Lung microvascular endothelial cell (primary cell): ENCODE measurements around the gene COL18A1. TPM values are rescaled to one million over a fixed set of nuclear protein-coding genes. Genes with fewer than 3 reads are reported as not detected.

Experiments
- DNase-seq, 2 donors: peaks; one replicate each; pipeline versions ENCODE4 v3.0.0 to v3.0.0-alpha.2; 2010; ENCODE audit warnings: low read depth in 2 of 2
- total RNA-seq: library from RNA; depleted of rRNA; stranded (reverse); fragments of >200 nt; gene quantifications from 2 replicates; pipeline ENCODE4 v1.2.1, GENCODE V29; 2014

Gene COL18A1
- total RNA-seq, 1 donor from 2014 or later = 139 TPM

DNA sequence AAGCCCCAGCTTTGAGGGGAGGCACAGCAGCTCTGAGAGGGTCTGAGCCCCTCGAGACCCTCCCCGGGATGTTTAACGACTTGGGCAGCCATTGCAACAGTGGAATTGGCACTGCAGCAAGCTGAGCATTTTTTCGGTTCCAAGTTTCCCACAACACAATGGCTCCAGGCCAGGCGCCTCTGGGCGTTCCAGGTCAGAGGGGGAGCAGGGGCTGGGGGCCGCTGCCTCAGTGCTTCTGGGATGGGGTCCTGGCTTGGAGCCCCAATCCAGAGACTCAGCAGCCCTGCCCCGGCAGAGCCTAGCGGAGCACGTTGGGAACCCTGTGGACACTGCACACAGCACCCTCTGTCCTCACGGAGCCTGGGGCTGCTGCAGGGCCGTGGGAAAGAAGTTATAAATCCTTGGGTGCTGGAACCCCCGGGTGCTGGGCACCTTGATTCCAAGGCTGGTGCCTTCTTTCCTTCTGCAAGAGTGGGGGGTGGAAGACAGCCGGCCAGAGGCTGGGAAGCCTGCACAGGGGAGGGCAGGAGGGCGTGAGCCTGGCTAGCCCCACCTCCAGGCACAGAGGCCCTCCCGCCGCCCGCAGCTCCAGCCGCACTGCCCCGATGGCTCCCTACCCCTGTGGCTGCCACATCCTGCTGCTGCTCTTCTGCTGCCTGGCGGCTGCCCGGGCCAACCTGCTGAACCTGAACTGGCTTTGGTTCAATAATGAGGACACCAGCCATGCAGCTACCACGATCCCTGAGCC, 50.1 kb downstream of the COL18A1 start:
- peak in 1 of 2 donors; percentile 73 for DNase-seq

GRCh38 chr21:45455674-45456583, 51.0 kb downstream of the COL18A1 start:
- DNase-seq = no peak

- no peak for DNase-seq
Measured at GRCh38 chr21:45456584-45457160, 51.7 kb downstream of the COL18A1 start.

DNA sequence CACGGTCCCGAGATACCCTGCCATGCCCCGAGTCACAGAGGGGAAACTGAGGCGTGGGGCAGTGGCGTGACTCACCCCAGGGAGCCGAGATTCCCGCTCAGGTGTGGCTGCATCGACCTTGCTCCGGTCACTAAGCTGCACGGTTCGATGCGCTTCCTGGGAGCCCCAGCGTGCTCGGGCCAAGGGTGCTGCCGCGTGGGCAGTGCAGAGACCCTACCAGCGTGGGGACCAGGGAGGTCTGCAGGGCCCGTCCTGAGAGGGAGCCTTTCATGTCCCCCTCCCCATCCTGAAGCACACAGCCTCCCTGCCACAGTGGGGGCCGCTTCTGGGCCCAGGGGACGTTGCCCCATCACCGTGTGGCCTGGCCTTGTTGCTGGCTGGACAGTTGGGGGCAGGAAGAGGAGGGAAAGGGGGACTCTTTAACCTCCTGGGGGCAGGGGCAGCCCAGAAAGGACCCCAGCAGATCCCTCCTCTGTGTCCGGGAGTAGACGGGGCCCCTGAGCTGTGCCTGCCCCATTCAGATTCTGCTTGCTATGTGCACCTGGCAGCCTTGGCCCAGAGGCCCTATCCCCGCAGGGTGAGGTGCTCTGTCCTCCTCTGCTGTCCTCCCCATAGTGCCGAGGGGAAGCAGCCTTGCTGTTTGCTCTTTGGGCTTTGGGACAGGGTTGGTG, 52.3 kb downstream of the COL18A1 start:
- no peak for DNase-seq

GRCh38 chr21:45457832-45458172, 52.8 kb downstream of the COL18A1 start:
- DNase-seq = no peak

DNA sequence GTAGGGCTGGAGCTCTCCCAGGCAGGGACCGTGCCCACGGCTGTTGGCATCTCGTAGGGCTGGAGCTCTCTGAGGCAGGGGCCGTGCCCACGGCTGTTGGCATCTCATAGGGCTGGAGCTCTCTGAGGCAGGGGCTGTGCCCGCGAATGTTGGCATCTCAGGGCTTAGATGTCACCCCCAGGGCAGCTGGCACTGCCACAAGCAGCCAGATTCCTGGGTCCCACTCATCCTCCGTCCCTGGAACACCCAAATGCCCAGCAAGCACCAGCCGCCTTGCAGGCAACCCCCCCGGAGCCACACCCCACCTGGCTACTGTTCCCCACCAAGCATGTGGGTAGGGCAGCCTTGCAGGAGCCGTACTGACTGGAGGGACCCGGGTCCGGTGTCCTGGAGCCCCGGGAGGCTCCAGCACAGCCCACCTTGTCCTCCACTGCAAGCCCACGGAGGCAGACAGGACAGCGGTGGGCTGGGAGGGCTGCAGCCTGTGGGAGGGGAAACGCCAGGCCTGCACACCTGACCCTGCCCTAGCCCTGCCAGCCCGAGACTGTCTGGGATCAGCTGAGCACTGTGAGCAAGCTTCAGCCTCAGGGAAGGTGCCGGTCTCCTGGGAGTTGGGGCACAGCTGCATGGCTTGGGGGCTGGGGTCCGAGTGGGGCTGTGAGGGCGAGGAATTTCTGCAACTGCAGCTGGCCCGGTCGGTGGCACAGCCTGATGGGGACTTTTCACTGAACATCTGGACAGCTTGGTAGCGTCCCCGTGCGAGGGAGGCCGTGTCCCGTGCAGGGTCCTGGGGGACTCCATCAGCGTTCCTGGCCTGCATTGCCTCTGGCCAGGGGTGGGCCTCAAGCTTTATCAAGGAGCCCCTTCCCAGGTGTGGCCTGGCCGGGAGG, 53.6 kb downstream of the COL18A1 start:
- DNase-seq = no peak

DNA sequence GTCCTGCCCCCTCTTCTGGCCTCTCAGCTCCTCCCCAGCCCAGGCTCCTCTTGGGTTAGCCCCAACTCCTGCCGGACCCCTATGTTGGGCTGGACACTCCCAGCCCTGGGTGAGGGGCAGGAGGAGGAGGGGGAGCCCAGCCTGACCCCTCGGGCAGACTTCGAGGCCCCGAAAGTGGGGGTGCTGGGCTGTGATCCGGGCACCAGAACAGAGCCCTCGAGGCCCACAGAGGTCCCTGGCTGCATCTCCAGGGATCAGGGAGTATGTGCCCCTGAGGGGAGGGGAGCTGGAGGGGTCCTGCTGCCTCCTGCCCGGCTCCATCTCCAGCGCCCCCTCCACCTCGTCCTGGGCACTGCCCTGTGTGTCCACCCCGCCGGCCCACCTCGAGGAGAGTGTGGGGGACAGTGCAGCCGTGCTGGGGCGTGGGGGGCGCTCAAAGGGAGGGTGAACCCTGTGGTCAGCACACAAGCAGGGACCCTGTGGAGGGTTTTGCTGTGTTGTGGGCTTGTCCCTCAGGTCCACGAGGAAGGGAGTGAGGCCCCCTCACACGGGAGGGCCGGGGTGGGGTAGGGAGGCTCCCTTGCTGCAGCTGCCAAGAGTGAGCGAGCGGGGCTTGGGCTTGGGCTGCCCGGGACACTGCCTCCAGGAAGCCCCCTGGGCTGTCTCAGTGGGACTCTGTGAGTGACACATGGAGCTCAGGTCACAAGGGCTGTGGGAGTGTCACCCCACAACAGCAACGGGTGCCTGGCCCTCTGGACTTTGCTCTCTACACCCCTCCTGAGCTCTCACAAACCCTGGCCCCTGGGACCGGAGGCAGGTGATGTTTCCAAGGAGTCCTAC, 54.4 kb downstream of the COL18A1 start:
- no peak for DNase-seq

- DNase-seq = no peak
Measured at GRCh38 chr21:45460011-45460565, 55.1 kb downstream of the COL18A1 start.

DNA sequence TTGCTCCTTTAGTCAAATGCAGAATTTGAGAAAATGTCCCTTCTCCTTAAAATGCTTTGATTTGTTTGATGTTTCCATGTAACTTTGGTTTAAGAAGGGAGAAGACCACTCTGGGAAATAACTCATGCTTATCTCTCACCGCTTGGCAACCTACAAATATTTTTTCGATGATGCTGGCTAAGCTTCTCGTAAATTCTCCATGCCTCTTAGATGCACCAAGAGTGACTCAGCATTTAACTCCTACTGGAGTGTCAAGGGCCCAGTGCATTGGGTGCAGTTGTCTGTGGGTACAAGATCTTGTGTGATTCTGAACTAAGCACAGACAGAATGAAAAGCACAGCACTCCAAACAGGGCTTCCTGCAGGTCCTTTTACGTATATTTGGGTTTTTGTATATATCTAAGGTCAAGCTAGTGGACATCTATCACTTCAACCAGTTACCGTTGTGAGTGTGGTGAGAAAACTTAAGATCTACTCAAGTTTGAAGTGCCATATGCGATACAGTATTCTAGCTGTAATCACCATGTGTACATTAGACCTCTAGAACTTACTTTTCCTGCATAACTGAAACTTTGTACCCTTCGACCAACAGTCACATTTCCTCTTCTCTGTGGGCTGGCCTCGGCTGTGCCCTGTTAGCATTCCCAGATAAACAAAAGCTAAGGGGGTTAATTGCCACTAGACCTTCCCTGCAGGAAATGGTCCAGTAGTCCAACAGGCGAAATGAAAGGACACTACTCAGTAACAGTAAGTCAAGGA, 55.8 kb downstream of the COL18A1 start:
- DNase-seq = peak in 1 of 2 donors; percentile 60

GRCh38 chr21:45461369-45461750, 56.4 kb downstream of the COL18A1 start:
- no peak for DNase-seq

GRCh38 chr21:45461806-45462341, 56.9 kb downstream of the COL18A1 start:
- no peak for DNase-seq

GRCh38 chr21:45463871-45464270, 58.9 kb downstream of the COL18A1 start:
- no peak for DNase-seq

DNA sequence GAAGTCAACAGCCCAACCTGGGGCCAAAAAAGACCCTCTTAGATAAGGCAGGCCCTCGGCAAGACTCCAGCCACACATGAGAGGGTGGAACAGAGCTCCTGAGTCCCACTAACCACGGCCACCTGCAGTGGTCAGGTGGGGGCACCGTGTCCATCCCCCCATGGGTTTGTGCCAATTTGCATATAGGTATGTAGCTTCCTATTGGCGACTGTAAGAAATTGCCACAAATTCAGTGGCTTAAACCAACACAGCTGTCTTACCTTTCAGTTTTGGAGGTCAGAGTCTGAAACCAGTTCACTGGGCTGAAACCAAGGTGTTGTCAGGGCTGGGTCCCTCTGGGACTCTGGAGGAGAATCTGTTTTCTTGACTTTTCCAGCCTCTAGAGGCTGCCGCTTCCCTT, 59.3 kb downstream of the COL18A1 start:
- DNase-seq = no peak

DNA sequence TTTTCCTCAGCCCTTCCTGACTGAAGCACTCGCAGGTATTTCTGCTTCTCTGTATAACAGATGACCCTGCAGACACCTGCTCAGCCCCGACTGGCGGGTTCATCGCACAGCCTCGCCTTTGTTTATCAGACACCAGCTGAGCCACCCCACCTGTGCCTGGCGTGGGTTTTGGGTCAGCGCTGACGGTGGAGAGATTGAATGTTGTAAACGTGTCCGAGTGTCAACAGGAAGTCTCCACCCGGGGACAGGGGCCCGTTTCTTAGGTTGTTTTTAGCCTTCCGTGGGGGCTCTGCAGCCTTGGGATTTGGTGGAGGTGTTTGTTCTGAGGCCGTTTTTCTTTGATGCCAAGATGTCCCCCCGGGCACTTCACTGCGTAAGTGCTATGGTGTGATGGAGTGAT, 60.1 kb downstream of the COL18A1 start:
- DNase-seq = no peak

DNA sequence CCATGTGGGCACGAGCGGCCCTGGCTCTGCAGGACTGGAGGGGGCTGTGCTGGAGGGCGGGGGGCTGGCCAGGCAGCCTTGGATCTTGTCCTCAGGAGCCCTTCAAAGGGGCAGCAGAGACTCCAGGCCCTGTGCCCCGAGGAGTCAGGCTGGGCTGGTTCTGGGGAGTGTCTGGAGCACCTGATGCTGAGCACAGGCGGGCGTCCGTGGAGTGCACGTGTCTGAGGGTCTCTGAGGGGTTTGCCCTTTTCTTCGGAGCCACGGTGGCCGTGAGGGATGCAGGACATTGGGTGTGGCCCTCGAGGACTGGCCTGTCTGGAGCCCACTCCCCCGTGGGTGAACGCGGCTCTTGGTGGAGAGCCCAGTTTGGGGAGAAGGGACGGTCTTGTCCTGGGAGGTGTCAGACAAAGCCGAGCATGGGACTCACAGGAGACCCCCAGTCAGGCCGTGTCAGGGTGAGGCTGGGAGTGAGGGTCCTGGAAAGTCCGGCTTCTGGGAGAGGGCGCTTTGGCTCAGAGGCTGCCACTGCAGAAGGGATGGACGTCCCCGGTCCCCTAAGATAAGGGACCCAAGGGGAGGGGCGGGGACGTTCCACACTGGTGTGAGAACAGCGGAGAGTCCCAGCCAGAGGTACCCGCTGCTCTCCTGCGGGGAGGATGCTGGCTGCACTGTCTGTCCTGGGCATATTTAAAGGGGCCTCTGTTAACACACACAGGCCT, 60.8 kb downstream of the COL18A1 start:
- no peak for DNase-seq

GRCh38 chr21:45466330-45467220, 61.6 kb downstream of the COL18A1 start:
- DNase-seq = no peak

DNA sequence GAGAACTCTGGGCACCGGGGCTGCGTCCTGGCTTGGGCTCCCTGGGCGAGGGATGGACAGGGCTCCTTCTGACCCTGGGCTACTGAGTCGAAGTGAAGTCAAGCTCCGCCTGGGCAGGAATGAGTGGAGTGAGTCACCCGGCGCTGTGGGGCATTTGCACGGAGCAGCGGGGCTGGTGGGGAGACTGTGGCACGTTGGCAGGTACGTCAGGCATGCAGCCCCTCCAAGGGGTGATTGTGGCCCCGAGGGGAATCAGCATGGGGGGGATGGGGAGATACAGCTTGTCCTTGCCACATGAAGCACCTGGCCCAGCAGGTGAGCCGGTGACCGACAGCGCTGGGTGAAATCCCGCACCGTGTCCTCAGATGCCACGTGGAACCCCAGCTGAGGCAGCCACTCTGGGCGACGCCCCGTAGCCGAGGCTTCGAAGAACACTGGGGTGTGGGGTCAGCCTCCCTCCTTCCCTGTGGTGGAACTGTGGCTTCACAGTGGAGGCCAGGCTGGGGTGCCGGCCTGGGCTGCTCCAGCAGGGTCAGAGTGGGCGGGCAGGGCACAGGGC, 62.3 kb downstream of the COL18A1 start:
- DNase-seq = peak in 1 of 2 donors; percentile 37
